ENCODE measurements around the gene ZNF525.

- TF ChIP-seq CTCF (IDR thresholded peaks at IDR 0.05) (no peak), POLR2A (IDR thresholded peaks at IDR 0.05) (no peak)
Measured at GRCh38 chr19:53388904-53389303, 23.4 kb downstream of the ZNF525 start.
